ENCODE measurements around the gene RSPO1.

GRCh38 chr1:37605806-37606474 lies 28.8 kb downstream of the RSPO1 start:
- TF ChIP-seq CTCF (IDR thresholded peaks at IDR 0.05; ENCODE audit: insufficient read depth, low read depth, low read length) (no peak), EZH2 (IDR thresholded peaks at IDR 0.05; ENCODE audit: insufficient read depth, low read length) (no peak)

All from astrocyte (in vitro differentiated cells and primary cell).